HPDE6-E6E7 (cell line): Measurements from ENCODE around the gene ECI1.
"Not testable (repeated sequence)": the region's sequence is repeated elsewhere in the genome, so short reads cannot be mapped to it uniquely, and the experiment has no call there.

Experiments used
- DNase-seq: peaks from one replicate; pipeline ENCODE4 v3.0.0; 2011; ENCODE audit warnings: missing footprints; ENCODE audit errors: extremely low spot score

Gene ECI1

GRCh38 chr16:2280461-2280860 lies 29.1 kb upstream of the ECI1 start:
- no peak for DNase-seq

GRCh38 chr16:2278956-2279800 lies 27.8 kb upstream of the ECI1 start:
- no peak for DNase-seq

- DNase-seq, result no peak
Observed at GRCh38 chr16:2278272-2278608, 26.9 kb upstream of the ECI1 start.

DNA sequence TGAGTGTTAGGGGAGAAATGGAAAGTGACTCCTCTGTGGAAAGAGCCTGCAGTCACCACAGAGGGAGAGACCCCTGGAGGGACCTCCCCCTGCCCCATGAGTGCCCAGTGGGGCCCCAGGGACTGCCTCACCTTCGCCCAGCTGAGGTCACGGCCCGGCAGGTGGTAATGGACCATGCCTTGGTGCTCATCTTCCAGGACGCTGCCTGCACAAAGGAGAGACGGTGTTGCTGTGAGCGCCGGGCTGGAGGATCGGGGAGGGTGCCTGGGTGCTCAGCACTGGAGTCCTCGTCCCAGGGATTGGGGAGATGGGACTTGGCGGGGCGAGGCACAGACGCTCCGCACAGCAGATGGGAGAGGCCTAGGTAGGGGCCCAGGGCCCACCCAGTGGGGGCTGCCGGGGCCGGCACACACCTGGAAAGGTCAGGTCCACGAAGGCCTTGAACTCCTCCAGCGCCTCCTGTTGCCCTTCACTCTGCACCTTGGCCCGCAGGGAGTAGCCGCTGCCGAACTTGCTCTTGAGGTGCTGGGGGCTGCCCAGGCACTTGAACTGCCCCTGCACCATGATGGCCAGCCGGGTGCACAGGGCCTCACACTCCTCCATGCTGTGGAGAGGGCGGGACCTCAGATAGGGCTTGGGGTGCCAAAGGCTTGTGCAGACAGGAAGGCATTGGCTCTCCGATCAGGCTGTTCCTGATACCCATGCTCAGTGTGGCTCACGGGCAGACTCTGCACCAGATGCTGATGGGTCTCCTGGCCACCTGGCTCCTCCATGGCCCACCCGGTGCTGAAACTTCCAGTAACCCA lies 26.3 kb upstream of the ECI1 start:
- no peak for DNase-seq

DNA sequence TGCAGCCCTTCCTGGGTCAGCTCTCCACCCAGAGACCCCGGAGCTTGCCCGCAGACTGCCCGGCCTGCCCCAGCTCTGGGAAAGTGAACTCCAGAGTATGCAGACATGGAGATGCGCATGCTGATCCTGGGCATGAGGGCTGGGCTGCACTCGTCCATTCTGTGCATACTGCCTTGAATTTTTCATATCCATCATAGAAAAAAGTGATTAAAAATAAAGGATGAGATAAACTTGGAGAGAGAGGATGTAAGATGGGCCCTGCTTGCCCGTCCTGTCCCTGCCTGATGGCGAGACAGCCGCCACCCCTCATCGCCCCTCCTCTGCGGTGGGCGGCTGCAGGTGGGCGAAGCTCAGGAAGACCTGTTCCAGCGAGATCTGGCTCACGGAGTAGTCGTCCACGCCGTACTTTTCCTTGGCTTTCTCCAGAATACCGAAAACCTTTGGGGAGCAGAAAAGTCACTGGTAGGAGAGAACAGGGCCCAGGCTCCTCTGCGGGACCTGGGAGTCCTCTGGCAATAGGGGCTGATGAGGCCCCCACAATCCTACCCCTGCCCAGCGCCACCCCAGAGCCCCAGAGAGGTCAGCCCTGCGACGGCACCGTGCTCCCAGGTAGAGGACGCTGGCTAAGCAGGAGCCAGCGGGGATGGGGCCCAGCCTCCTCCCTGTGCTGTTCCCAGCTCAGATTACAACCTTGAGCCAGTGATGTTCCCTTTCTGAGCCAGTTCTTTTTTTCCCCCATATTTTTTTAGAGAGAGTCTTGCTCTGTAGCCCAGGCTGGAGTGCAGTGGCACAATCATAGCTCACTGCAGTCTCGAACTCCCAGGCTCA lies 25.2 kb upstream of the ECI1 start:
- no peak for DNase-seq

- DNase-seq, result no peak
Observed at GRCh38 chr16:2275476-2276367, 24.3 kb upstream of the ECI1 start.

DNA sequence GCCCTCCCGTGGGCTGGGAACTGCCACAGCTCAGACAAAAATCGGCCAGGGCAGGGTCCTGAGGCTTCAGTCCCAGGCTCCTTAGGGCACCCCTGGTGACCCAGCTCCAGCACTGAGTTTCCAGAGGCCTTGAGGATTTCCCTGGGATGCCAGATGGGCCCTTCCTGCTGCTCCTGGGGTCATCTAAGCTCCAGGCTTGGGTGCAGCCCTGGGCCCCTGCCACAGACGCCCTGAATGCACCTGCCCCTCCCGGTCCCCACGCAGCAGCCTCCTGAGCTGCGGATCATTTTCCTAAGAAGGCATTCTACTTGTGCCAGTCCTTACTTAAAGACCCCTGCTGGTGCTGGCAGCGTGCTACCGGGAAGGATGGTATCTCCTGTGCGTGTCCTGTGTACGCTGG lies 22.5 kb upstream of the ECI1 start:
- no peak for DNase-seq

DNA sequence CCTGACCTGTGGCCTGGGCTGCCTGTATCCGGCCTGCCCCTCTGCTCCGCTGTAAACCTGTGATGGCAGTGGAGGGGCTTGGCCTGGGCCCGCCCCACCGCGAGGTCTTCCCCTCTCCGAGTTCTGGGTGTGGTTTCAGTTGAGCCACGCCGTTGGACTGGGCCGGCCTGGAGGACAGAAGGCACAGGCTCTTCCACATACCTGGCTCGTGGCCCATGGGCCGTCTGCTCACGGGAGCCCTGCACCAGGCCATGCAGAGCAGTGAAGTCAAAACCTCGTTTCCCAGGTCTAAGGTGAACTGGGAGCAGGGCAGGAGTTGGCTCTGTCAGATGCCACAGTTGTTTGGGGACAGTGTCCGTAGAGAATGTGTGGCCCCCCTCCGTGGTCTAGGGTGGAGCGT lies 22.1 kb upstream of the ECI1 start:
- no peak for DNase-seq

- DNase-seq, result no peak
Observed at GRCh38 chr16:2271848-2272461, 20.6 kb upstream of the ECI1 start.

GRCh38 chr16:2270588-2271470 lies 19.4 kb upstream of the ECI1 start:
- no peak for DNase-seq

DNA sequence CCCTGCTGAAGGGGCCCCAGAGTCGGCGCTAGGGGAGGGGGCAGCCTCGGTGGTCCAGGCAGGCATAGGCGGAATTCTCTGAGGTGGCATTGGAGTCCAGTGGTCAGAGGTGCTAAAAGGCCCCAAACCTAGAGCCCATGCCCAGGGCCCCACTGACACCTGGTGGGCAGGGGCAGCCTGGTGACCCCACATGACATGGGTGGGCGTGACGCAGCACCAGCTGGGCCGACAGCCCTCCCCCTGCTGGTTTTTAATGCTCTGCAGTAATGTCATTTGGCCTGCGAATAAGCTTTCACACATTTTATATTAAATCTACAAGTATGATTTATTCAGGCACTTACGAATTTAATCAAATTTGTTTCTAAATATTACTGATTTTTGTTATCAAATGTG lies 18.7 kb upstream of the ECI1 start:
- no peak for DNase-seq

- DNase-seq, result peak; percentile 97
Observed at GRCh38 chr16:2267913-2268666, 16.7 kb upstream of the ECI1 start, which contains the start of gene RNPS1. TSS of gene RNPS1 (minus strand) at chr16:2268126. CDS start at chr16:2264643, 3,483 bp downstream.

DNA sequence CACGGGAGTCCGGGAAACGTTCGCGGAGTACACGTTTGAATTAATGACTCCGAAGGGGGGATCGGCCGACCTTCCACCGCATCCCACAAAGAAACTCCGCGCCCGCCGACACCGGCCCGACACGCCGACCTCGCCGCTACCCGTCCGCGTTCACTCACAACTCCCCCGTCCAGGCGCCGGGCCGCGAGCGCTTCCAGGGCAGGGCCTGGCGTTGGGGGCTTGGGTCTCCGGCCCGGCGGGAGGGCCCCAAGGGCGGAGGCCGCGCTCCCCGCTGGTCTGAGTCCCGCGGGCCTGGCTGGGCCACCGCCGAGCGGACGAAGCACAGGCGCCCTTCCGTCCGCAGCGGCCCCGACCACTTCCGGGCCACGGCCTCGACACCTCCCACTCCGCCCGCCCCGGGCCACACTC lies 16.1 kb upstream of the ECI1 start:
- DNase-seq, result not testable (repeated sequence)

DNA sequence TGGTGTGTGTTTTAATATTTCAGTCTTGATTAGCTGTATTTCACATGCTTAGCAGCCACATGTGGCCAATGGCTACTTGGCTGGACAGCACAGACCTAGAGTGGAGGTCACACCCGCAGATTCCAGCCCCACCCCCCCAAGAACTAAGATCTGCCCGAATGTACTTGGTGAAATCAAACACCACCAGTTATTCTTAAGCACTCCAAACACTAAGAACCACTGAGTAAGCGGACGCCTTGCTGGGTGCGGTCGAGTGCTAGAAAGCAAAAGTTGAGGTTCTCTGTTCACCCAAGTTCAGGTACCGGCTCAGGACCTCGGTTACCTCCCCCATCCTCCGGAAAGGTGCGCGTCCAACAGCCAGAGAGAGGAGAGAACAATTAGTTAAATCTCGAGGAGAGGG lies 15.5 kb upstream of the ECI1 start:
- not testable (repeated sequence) for DNase-seq

DNA sequence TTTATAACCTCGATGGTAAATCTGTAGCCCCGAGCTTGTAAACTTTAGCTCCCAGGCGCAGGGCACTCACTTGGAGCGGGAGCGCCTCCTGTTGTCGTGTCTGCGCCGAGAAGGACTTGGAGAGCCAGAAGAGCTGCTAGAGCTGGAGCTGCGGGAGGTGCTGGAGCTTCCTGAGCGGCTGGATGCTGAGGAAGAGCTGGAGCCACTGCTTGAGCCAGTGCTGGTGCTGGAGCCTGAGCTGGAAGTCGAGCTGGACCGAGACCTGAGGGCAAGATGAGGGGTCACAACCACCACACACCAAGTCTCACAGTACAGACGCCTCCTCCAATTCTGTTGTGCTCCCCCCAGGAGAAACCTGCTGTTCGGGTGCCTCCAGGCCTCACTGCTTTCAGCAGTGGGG lies 11.6 kb upstream of the ECI1 start:
- not testable (repeated sequence) for DNase-seq

DNA sequence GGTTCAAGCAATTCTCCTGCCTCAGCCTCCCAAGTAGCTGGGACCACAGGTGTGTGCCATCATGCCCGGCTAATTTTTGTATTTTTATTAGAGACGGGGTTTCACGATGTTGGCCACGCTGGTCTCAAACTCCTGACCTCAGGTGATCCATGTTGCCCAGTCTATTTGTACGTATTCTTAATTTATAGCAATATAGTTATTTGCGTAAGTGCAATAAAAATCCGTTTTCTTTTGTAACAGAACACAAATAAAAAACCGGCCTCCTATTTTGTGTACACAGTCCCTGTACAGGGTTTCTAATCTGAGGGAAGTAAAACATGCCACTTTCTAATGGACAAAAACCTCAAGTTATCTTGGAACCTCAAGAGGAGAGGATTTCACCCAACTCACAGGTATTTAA lies 8.9 kb upstream of the ECI1 start:
- no peak for DNase-seq

GRCh38 chr16:2258530-2258929 lies 7.1 kb upstream of the ECI1 start:
- DNase-seq, result not testable (repeated sequence)

DNA sequence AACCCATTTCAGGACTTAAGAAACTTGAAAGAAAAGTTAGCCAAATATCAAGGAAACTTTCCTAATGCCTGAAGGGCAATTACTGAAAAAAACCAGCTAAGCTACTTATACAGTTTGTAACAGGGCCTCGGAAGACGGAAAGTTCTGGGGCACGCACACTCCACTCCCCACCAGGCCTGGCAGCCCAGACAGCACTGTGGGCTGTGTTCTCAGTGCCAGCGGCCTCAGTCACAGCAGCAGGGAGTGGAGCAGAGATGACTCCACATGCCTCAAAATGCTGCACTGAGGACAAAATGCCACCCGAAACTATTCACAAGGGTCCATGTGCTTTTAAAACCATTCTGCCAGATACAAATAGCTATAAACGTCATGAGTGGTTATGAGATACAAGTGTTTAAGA lies 6.3 kb upstream of the ECI1 start:
- DNase-seq, result no peak
